Right ventricle myocardium inferior (tissue), 1 donor: ENCODE results near the gene ECM2. TPM values are rescaled to one million over a fixed set of nuclear protein-coding genes. Genes with fewer than 3 reads are reported as not detected.
"Not testable (repeated sequence)": the region's sequence is repeated elsewhere in the genome, so short reads cannot be mapped to it uniquely, and the experiment has no call there.

Source experiments
- ATAC-seq: fragments of 200-7000 bp; cut with Tn5 transposase; one replicate; pipeline ENCODE4 v1.9.1; 2020; ENCODE audit warnings: mild to moderate bottlenecking, moderate library complexity
- DNase-seq: peaks from one replicate; pipeline ENCODE4 v3.0.0; 2021; ENCODE audit errors: missing footprints
- intact Hi-C: fragments of 100-400 bp; cut with DNase I; formaldehyde crosslinking; loops from one replicate; pipeline ENCODE4 v1.11.0; 2022
- long read RNA-seq: library from polyadenylated mRNA; unstranded; transcript quantifications from one replicate; pipeline ENCODE4 v2.0.0, GENCODE V29; 2021
- total RNA-seq: library from RNA; stranded (reverse); fragmentation: NEBNext Ultra II Directional; extraction: Animal tissue kit (Norgen Biotek cat#: 25700); gene quantifications from one replicate; pipeline ENCODE4 v1.2.1, GENCODE V29; 2021
- donor health status: DM: no; HTN: yes; CAD: no; lungs with severe emphysema.

The ECM2 gene
- 8.5 TPM for total RNA-seq
- long read RNA-seq, partial matches to known transcripts, result 0 of 1 reads
- long read RNA-seq, other reads (novel, unspliced or antisense), result 1 of 1 reads

DNA sequence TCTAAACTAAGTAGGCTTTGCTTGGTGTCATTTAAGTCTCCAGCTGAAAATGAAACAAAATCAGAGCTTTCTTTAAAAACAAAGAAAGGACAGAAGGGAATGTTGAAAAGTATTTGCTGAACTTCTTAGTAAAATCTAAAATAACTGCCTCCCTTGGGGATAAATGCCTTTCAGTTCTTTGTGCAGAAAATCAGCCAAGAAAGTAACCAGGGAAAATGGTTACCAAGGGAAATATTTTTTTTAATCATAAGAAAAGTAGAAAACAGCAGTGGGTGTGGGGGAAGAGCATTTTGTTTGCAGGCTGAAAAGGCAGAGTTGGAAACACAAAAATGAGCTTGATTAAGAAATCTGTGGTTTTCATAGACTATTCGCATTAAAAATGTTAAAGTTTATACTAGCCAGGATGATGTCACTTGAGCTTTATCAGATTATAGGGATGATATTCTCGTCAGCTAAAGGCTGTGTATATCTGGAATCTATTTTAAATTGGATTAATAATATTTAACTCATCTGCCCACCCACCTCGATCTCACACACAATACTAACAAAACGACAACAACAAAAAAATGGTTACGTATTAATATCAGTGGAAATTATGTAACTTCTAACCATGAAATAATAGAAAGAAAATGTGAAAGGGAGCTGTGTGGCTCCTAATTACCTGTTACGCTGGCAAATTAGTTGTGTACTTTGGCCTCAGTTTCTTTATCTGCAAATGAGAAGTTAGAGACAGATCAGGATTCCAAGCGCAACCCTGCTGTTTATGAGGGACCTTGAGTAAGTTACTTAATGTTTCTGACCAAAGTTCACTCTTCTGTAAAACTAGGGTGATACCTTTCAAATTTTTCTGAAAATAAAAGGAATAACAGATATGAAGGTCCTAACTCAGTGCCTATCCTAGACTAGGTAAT lies at the start of gene ECM2:
ECM2 (minus strand) TSS at position 51 of the 911 bp plus-strand sequence. CDS start 13,124 bp downstream, outside the sequence.
- intact Hi-C loops, result loop anchor here (10.0 kb wide), 1 partner anchor 69 kb away; no protein-coding TSS in a partner anchor
- DNase-seq (no peak), ATAC-seq (peak; percentile 23)

DNA sequence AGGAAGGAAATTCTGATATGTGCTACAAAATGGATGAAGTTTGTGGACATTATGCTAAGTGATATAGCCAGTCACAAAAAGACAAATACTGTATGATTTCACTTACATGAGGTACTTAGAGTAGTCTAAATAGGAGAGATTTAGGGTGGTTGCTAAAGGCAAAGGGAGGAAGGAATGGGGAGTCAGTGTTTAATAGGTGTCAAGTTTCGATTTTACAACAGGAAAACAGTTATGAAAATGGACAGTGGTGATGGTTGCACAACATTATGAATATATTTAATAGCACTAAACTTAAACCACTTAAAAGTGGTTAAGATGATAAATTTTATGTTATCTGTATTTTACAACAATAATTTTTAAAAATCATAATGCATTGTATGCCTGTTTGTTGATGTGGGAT lies 40.4 kb upstream of the ECM2 start:
- intact Hi-C loops, result no loop called here
- ATAC-seq (no peak), DNase-seq (no peak)

DNA sequence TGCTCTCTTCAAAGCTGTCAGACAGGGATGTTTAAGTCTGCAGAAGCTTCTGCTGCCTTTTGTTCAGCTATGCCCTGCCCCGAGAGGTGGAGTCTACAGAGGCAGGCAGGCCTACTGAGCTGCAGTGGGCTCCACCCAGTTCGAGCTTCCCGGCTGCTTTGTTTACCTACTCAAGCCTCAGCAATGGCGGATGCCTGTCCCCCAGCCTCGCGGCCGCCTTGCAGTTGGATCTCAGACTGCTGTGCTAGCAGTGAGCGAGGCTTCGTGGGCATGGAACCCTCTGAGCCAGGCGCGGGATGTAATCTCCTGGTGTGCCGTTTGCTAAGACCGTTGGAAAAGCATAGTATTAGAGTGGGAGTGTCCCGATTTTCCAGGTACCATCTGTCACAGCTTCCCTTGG lies 37.8 kb upstream of the ECM2 start:
- DNase-seq, intact Hi-C loops, ATAC-seq: not testable (repeated sequence)

DNA sequence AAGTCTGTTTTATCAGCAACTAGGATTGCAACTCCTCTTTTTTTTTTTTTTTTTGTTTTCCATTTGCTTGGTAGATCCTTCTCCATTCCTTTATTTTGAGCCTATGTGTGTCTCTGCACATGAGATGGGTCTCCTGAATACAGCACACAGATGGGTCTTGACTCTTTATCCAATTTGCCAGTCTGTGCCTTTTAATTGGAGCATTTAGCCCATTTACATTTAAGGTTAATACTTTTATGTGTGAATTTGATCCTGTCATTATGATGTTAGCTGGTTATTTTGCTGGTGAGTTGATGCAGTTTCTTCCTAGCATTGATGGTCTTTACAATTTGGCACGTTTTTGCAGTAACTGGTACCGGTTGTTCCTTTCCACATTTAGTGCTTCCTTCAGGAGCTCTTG lies 36.1 kb upstream of the ECM2 start:
- ATAC-seq, intact Hi-C loops, DNase-seq: not testable (repeated sequence)

DNA sequence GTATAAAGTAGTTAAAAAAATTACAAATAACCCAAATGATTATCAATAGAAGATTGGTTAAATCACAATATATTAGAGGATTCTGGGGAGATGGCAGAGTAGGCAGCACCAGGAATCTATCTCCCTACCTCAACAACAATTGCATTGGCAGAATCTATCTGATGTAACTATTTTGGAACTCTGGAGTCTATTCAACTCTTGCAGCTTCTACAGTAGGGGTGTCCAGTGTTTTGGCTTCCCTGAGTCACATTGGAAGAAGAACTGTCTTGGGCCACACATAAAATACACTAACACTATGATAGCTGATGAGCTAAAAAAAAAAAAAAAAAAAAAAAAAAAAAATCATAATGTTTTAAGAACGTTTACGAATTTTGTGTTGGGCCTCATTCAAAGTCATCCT lies 29.2 kb upstream of the ECM2 start:
- ATAC-seq, result no peak
- no peak for DNase-seq
- intact Hi-C loops, result no loop called here

DNA sequence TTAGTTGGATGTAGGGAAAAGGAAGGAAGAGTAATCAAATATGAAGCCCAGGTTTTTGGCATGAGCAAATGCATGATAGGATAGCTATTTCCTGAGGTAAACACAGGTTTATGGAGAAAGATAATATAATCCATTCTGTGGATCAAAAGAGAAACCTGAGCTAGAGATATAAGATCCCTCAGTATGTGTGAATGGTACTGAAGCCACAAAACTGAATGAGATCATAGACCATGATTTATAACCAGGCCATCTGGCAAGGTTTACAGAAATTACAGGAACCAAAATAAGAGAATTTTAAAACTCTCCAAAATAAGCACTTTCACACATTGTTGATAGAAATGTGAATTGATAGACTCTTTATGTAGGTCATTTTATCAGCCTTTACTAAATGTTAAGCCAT lies 28.7 kb upstream of the ECM2 start:
- no peak for ATAC-seq
- intact Hi-C loops, result no loop called here
- no peak for DNase-seq

DNA sequence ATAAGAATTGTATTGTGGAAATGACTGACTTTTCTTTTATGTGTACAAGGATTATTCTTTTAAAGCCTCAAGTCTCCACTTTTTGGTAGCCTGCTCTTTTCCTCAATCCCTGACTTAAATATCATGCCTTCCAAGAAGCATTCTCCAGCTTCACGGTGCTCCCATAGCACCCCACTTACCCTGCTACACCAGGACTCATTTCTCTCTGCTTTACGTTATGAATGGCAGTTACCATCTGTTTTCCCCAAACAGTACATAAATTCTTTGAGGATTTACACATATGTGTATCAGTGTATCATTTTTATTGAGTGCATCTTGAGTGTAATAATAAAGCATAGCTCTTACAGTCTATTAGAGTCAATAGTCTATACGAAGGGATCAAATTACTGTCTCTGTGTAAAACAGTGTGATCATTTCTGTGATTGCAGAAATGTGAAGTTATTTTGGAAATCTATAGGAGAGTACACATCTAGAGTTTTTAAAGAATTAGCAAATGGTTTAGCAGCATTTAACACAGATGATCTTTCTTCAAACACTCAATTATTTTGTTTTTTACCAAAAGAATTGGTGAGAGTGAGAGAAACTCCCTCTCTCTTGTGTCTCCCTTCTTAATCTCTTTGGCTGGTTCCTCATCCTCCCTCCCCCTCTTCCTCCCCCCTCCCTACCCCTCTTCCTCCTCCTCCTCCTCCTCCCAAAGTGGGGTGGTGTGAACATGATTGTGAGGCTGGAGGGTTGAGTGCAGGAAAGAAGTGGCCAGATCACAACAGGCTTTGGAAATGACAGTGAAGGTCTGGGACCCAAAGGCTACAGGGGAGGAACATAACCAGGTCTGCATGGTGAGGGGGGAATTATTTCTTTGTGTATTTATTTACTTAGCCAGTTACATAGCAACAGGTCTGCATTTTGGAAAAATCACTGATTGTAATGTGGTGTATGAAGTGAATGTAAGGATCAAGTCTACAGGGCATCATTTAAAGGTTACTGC lies 27.6 kb upstream of the ECM2 start:
- ATAC-seq (no peak), DNase-seq (no peak)
- intact Hi-C loops, result no loop called here

DNA sequence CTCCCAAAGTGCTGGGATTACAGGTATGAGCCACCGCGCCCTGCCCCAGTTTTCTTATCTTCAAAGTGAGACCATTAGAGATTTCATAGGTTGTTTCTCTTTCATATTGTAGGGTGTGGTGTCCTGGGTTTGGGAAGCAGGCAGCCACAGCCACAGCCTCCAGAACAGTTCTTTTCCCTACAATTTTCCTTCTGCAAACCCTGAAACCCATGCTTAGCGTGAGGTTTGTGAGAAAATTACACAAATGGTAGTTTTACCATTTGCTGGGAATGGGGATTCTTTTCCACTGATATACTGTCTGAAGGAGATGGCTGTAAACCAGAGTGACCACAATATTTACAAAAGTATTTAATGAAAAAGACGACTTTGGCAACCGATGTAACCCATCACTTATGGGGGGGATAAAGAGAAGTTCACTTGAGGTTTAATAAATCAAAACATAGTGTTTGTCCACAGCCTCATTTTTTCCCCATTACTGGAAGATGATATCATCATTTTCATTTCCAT lies 26.7 kb upstream of the ECM2 start:
- ATAC-seq (no peak), DNase-seq (no peak)
- intact Hi-C loops, result no loop called here

DNA sequence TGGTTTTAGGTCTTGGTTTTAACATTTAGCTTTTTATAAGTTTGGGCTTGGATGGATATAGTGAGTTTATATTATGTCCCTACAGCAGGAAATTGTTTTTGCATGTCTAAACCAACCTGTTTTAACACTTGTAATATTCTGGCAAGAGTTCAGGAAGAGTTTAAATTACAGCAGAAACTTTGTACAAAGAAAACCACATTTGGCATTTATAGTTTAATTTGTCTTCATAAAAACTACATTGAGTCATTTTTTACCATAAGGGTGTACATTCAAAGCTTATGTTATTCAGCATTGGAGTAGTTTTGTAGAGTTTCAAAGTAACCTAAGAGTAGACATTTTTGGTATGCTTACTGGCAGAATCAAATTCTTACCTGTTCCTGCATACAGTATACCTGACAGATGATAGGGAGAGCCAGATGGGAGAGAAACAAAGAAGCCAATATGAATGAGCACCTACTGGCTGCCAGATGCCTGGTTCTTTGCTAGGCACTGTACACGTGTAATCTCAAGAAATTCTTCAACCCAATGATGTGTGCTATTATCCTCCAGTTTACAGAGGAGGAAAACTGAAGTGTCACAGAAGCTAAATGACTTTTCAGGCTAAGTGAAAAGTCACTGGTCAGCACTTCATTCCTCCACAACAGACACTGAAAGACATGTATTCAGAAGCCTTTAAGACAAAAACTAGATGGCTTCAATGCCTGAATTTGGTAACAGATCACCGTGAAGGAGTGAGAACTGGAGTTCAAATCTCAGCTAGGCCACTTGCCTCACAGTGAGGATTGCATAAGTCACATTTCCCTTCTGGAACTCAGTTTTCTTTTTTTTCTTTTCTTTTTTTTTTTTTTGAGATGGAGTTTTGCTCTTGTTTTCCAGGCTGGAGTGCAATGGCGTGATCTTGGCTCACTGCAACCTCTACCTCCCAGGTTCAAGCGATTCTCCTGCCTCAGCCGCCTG lies 25.9 kb upstream of the ECM2 start:
- DNase-seq, result no peak
- intact Hi-C loops, result no loop called here
- ATAC-seq, result no peak

DNA sequence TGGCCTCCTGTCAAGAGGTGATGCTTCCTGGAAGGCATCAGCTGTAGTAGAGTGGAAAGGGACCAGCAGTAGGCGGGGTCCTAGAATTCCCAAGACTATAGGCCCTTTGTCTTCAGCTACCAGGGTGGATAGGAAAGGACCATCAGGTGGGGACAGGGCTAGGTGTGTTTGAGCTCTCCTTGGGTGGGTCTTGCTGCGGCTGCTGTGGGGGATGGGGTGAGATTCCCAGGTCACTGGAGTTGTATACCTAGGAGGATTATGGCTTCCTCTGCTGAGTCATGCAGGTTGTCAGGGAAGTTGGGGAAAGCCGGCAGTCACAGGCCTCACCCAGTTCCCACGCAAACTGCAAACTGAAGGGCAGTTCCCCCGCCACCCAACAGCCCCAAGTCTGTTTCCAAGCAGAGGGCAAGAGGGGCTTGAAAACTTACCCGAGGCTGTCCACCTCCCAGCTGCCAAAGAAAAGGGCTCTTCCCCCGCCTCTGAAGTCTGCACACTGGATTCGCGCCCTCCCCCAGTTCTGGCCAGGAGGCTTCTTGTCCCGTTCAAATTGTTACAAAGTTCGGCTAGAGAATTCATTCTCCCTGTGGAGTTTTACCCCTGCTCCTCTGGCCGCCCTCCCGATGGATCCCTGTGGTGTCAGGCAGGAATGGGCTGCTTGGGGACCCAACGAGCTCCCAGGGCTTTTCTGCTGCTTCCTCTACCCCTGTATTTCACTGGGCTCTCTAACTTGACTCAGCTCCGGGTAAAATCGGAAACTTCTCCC lies 23.0 kb upstream of the ECM2 start:
- intact Hi-C loops, result no loop called here
- ATAC-seq (no peak), DNase-seq (no peak)

DNA sequence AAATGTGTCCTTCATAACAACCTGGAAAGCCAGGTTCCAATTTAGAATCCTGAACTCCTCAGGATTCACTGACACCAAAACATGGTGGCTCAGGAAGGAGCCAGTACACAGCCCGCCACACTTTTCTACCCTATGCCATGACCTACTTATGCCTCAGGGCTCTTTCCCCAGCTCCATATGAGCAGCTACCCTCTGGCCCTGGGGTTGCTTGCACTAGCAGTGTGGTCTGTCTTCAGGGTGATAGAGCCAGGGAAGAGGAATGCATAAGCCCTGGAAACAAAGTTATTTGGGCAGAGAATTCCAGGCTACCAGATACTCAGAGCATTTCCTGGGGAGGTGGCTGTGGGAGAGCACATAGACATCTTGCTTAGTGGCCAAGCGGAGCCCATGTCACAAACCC lies 15.0 kb upstream of the ECM2 start:
- intact Hi-C loops, result no loop called here
- no peak for ATAC-seq

DNA sequence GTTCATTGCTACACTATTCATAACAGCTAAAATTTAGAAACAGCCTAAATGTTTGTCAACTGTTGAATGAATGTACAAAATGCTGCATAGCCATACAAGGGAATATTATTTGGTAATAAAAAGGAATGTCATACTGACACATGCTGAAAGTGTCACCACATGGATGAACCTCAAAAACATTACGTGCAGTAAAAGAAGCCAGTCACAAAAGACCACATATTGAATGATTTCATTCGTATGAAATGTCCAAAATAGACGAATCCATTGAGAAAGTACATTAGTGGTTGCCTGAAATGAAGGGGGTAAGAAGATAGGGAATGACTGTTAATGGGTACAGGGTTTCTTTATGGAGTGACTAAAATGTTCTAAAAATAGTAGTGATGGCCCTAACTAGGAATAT lies 11.6 kb upstream of the ECM2 start:
- no peak for ATAC-seq
- DNase-seq, result no peak
- intact Hi-C loops, result no loop called here

More for the DNA sequence above, 15.0 kb upstream of the ECM2 start:
- no peak for DNase-seq

DNA sequence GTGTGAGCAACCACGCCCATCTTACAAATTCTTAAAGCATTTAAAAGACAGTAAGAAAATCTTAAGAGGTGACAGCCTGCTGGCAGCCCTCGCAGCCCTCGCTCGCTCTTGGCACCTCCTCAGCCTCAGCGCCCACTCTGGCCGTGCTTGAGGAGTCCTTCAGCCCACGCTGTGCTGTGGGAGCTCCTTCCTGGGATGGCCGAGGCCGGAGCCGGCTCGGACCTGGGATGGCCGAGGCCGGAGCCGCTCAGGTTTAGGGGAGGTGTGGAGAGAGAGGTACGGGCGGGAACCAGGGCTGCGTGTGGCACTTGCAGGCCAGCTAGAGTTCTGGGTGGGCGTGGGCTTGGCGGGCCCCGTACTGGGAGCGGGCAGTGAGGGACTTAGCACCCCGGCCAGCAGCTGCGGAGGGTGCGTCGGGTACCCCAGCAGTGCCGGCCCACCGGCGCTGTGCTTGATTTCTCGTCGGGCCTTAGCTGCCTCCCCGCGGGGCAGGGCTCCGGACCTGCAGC lies 9.3 kb upstream of the ECM2 start:
- intact Hi-C loops, result no loop called here

DNA sequence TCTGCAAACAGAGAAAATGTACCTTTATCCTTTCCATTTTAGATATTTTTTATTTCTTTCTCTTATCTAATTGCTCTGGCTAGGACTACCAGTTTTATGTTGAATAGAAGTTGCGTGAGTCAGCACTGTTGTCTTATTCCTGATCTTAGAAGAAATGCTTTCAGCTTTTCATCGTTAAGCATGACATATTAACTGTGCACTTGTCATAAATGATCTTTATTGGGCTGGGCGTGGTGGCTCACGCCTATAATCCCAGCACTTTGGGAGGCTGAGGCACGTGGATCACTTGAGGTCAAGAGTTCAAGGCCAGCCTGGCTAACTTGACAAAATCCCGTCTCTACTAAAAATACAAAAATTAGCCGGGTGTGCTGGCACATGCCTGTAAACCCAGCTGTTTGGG lies 8.2 kb upstream of the ECM2 start:
- no peak for ATAC-seq
- DNase-seq, result no peak
- intact Hi-C loops, result no loop called here

More for the DNA sequence above, 9.3 kb upstream of the ECM2 start:
- ATAC-seq (no peak), DNase-seq (no peak)

DNA sequence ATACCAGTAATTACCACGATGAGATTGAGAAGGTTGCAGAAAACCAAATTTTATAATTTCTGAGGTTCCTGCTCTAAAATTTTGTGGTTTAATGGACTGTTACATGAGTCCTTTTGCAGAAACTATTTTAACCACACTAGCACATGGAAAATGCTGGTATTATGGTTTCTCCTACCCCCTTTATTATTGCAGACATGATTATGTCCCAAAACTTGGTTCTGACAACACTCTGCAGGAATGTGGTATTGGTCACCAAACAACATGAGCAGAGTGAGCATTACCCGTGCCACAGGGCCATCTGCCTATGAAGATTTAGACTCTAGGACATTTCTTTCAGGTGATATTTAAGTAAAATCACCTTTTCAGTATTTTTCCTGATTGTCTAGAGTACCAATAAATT lies 2.8 kb upstream of the ECM2 start:
- DNase-seq, result no peak
- ATAC-seq, result no peak
- intact Hi-C loops, result loop anchor here (10.0 kb wide), 1 partner anchor 66 kb away; no protein-coding TSS in a partner anchor

DNA sequence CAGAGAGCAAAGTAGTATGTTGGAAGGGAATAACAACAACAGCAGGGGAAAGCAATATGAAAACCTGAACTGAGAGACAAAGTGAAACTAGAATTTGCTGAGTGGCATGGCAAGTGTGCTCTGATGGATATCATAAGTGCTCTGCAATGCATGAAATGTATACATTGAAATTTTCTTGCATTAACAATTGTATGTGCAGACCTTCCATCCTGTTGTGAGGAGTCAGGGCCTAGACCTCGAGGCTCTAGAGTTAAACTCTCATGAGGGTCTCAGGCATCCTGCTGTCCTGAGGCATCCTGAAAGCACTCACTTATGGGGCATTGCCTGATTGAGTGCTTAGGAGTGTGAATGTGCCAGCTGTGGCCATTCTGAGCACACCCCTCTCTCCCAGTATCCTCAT lies 1.1 kb downstream of the ECM2 start:
- ATAC-seq, result no peak
- intact Hi-C loops, result loop anchor here (10.0 kb wide), 1 partner anchor 70 kb away; no protein-coding TSS in a partner anchor
- no peak for DNase-seq

DNA sequence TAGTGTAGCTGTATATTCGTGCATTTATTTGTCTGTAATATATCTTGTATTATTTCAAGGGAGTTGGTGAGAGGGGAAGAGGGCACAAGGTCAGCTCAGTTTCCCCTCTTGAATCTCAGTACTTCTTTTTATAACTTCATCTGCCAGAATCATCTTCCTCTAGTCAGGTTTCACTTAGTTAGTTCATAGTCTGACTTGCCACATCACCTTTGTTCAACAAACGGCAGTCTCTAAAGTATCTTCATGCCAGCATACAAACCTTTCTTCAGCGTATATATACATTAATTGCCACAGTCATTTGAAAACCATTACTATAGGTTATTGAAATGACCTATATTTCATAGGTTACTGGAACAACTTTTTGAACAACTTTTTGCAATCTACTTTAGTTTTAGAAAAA lies 1.6 kb downstream of the ECM2 start:
- intact Hi-C loops, result loop anchor here (10.0 kb wide), 1 partner anchor 71 kb away; no protein-coding TSS in a partner anchor

More for the DNA sequence above, 1.6 kb downstream of the ECM2 start:
- no peak for ATAC-seq
- no peak for DNase-seq
